GM15510 (cell line): Measurements from ENCODE around the gene DMAC1.

ENCODE experiments used
- POLR2A ChIP-seq: IDR thresholded peaks from 3 replicates; pipeline ENCODE4 v1.6.1; 2011; ENCODE audit warnings: borderline replicate concordance; ENCODE audit not compliant: insufficient read length; ENCODE audit errors: extremely low read depth

Gene DMAC1, protein sequence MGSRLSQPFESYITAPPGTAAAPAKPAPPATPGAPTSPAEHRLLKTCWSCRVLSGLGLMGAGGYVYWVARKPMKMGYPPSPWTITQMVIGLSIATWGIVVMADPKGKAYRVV

DNA sequence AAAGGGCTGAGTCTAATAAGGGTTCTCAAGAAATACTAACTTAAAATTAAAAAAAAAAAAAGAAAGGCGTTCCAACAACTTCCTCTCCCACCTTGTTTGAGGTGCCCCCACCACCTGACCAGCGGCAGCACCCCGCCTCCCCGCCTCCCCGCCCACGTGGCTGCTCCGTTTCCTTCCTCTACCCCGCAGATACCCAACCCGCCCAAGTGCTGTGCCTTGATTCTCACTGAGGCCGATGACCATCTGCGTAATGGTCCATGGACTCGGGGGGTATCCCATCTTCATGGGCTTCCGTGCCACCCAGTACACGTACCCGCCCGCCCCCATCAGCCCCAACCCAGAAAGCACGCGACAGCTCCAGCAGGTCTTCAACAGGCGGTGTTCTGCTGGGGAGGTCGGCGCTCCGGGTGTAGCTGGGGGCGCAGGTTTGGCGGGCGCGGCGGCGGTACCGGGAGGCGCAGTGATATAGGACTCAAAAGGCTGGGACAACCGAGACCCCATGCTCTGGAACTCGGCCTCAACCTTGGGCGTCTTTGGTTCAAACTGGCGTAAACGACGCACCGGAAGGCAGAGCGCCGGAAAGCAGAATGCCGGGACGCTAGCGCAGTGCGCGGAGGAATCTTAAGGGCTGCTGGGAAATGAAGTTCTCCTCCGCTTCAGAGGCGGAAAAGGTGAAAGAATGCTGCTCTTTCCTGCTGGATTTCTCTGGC lies at the start of gene DMAC1:
DMAC1 (minus strand) TSS at position 545 of the 710 bp plus-strand sequence; CDS start at position 501, 44 bp downstream.
- peak; percentile 67 for TF ChIP-seq POLR2A

DNA sequence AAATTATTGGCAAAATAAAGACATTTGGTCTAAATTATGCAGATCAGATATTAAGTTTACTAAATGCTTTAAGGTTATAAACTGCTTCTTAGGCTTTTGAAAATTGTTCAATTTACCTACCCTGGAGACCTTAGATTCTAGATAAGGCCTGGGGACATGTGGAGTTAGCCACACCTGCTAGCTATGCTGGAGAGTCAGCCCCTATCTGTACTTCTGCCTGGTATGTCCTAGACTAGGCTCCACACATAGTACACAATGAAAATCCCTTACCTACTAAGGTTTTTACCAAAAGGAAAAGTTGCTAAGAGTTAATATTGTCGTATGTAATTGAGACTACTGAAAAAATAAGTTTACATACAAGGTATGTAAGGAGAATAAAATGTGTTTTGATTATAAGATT lies 49.8 kb upstream of the DMAC1 start:
- no peak for TF ChIP-seq POLR2A

DNA sequence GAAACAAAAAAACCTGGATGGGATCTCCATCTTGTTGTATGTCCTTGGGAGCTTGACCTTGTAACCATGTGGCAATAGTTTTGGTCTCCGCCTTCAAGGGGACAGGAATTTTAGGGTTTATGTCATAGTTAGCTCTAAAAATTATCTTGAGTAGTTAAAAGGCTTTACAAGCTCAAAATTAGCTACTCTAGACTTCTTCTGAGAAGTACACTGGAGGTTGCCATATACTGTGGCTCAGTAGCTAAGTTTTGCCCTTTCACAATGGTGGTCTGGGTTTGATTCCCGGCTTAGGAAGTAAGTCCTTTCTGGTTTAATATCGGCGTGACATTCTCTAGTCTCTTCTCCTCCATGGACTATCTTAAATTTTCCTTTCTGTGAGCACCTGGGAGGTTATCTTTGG lies 48.9 kb upstream of the DMAC1 start:
- no peak for TF ChIP-seq POLR2A

DNA sequence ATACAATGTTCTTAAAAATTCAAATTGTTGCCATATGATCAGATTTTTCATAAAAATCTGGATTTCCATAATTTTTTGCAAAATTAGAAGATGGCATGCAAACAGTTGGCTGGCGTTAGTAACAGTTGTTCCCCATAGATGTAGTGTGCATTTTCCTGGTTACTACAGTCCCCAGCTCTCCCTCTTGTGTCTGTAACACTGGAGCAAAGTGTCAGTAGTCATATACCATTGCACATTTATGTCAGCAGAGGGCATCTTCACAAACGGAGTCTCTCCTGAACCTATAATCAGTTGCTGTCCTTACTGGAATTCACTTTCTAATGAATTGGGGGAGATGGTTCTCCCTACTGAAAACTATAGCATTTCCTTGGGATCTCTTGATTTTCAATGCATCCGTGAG lies 44.7 kb upstream of the DMAC1 start:
- TF ChIP-seq POLR2A = no peak

DNA sequence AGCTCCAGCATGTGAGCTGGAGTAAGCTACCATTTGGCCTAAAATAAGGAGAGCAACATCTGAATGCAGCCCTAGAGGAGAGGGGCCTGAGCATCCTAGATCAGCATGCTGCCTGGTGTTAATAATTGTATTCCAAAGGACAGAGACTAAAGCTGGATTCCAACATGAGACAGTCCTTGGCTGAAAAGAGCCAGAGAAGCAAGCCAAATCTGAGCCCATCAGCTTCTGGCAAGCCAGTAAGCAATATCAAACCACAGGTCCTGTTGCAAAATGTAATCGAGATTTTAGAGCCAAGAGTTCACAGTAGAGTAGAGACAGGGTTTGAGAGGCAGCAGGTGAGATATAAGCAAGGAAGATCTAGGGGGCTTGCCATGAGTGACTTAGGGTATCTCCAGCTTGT lies 42.3 kb upstream of the DMAC1 start:
- TF ChIP-seq POLR2A = no peak

DNA sequence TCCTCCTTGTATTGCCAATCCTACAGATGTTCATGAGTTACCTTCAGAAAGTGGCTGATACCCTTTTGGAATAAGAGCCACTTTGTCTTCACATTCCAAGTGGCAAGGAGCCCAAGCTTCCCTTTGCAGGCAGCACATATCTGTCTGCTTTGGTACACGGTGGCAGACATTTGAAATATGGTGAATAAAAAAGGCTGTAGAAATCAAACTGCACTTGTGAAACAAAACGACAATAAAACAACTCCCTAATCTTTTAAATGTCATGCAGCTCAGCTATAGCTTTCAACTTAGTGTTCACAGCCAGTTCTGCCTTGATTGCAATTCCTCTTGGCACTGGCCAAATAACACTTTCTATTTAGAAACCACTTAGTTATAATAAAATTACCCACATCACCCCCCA lies 35.0 kb upstream of the DMAC1 start:
- TF ChIP-seq POLR2A = no peak

DNA sequence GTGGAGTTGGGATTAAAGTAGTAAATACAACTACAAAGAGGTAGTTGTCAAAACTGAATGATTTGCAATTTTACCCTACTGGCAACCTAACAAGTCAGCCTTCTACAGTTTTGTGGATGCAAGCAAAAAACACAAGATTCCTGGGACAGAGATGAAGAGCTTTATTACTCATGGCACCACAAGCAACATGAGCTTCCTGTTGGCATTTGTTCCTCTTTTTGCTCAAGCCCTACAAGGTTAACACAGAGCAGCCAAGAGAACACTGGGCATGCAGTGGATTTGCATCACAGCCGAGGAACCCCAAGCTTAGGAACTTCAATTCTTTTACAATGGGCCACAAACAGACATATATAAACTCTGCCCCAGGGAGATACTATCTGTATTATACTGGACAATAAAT lies 28.8 kb upstream of the DMAC1 start:
- no peak for TF ChIP-seq POLR2A

DNA sequence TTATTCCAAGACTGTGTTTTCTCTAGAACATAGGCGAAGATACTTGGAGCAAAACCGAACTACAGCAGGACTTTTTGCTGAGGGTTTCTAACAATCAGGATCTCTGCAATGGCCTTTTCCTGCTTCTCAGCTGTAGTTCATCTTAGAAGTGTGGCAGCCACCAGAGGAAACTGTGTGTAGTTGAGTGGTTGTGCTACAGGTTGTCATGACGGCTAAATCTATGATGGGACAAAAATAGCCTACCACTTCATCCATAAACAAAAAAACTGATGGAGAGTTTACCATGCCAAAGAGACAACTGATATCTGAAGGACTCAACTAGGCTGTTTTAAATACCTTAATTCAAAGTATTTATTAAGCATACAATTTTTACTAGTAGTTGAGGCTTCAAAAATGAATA lies 28.2 kb upstream of the DMAC1 start:
- TF ChIP-seq POLR2A = no peak

DNA sequence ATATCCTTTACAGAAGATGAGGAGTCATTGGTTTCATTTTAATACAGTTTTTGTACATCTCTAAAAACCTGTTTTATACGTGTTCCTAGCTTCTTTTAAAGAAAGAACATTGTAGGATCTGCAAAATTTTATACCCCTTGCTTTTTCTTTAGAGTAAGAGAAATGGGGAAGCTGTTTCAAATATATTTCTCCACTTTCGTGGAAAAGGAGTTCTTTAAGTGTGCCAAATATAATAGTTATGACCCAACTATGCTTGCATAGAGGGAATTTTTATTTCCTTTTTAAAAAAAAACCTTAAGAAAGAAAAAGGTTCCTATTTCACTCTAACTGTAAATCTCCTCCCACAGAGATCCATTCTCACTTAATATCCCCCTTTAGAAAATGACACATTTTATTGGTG lies 27.5 kb upstream of the DMAC1 start:
- TF ChIP-seq POLR2A = no peak

DNA sequence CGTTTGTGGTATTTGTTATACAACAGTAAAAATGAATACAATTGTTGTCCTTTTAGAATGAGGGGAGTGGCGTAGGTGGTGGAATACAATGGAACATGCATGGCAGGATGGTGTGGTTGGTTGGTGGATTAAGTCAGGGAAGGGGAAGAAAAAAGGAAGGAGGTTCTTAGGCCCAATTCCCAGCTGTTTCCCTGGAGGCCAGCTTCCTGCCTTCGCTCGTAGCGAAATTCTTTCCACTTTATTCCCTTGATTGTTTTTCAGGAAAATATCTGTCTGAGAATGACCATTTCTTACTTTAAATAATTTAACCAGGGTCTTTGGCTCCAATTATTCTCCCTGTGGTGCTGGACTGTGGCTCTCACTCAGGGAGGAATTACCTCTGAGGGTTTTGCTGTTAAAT lies 24.1 kb upstream of the DMAC1 start:
- TF ChIP-seq POLR2A = no peak

DNA sequence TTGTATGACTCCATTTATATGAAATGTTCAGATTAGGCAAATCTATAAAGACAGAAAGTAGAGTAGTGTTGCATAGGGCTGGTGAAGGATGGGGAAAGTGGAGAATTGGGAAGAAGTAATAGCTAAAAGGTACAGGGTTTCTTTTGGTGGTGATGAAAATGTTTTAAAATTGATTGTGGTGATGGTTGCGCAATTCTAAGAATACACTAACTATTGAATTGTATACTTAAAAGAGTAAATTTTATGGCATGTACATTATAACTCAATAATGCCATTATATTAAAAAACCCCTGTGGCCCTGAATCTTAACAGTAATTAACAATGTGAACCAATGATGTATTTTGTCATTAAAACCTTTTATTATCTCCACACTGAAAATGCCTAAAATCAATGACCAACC lies 20.4 kb upstream of the DMAC1 start:
- TF ChIP-seq POLR2A = no peak

DNA sequence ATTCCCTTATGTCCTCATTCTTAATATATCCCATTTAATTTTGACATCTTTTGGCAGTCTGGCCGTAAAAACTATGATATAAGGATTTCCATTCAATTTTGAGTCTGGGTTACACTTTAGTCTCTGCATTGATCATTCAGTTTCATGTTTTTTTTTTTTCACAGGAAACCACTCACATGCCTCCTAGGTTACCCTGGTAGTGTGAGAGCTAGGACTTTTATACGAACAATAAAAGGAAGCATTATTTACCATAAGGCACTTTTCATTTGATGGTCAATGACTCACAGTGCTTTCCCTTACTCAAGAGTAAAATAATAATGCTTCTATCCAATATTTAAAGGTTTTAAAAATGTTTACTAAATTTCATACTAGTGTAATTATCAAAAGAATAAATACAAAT lies 16.4 kb upstream of the DMAC1 start:
- TF ChIP-seq POLR2A = no peak

DNA sequence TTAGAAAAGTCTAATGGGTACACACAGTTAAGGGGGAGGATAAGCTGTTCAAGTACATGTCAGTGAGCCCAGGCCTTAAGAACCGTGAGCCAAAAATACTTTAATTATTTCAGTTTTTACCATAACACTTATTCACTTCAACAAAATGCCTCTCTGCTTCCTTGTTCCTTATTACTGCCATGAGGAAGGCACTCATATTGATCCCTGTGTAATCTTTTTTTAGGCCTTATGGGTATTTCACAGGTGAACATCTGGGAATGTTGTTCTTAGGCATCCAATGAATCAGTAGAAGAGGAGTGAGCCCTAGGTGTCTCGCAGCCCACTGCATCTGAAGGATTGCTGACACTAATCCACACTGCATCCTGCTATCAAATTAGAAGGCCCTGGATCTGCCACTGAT lies 13.5 kb upstream of the DMAC1 start:
- TF ChIP-seq POLR2A = no peak

DNA sequence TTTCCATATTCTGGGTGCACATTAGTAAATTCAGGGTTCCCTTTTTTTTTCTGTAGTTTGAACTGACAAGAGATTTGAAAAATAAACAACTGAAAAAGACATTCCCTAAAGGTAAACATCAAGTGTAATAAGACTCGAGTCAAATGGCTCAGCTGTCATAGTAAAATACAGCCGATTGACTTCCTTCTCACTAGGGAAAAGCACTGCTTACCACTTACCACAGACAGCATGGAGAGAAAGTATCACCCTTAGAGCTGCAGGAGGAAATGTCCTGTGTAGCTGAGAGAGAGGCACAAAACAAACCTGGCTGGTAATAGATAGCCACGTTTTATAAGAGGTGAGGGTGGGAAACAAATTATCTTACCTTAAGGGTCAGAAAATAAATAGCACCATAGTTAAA lies 12.1 kb upstream of the DMAC1 start:
- no peak for TF ChIP-seq POLR2A

DNA sequence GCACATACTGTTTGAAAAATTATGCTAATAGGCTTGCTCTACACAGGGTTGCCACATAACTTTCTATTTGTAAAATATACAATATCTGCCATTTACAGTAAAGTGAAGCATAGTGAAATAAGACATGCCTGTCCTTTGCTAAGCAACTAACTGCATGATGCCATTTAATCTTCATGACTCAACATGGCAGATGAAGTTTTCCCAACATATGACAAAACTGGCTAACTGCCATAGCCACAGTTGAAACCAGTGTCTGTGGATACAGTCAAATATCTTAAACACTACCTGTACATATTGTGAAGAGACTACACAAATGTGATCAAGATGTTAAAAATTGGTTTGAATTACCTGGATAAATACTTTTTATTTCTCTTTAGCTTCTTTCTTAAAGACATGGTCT lies 3.1 kb upstream of the DMAC1 start:
- TF ChIP-seq POLR2A = no peak

DNA sequence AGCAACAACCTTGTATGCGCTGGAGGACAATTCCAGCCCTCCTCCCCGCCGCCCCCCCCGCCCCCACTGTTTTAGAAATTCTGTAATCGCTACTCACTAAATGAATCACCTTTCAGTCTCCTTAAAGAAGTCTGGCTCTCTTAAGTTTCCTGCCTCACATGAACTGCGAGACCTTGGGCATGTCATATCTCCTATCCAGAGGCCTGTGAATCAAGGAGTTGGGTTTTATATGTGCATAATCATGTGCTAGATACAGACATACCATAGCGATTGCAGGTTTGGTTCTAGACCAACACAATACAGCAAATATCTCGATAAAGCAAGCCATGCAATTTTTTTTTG lies 337 bp upstream of the DMAC1 start:
- TF ChIP-seq POLR2A = no peak

DNA sequence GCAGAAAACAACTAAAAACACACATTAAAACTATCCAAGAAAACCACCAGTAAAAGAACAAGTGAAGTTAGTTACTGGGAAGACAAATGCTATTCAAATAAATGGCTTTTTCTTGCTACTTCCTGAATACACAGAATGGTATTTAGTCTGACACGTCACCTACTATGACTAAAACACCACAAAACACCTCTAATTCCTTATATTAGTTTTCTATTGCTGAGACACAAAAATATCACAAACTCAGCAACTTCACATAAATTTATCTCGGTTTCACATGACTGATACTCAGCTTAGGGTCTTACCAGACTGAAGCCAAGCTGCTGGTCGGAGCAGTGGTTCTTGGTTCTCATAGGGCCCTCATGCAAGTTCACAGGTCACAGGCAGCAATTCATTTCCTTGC lies 5.4 kb downstream of the DMAC1 start:
- TF ChIP-seq POLR2A = no peak

DNA sequence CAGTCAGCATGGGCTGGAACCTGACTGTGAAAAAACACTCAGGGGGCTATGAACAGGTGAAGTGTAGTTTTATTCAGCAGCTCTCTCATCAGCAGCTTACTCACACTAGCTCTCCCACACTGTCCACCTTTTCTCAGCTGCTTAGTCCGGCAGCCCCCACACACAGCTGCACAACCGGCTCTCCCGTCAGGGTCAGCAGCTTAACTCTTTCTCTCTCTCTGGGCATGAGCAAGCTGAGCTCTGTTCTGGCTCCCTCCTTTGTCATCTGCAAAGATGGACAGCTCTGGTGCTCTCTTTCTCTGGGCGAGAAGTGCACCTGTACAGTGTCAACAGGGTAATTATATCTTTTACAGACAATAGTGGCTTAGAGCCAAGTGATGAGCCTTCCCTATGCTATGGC lies 8.2 kb downstream of the DMAC1 start:
- TF ChIP-seq POLR2A = no peak

DNA sequence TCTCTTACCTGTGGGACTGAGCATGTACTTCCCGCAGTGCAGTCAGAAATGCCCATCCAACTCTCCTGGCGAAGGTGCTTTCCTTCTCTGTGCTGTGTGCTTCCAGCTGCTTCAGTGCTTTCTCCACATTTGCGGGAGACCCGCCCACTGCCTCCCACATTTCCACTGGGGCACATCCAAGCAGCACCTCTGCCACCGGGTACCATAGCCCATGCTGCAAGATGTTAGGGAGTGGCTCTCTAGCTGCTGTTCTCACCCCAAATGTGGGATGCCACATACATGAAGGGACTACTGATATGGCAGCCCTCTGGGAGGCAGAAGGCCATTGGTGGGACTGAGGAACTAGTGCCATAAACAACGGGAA lies 8.8 kb downstream of the DMAC1 start:
- no peak for TF ChIP-seq POLR2A
